Mucosa of descending colon (tissue), 3 donors: ENCODE measurements around the gene WDR55. TPM values are rescaled to one million over a fixed set of nuclear protein-coding genes. Genes with fewer than 3 reads are reported as not detected.

Source experiments
- microRNA-seq: library from miRNA; unstranded; fragments of <30 nt; microRNA quantifications from one replicate; pipeline ENCODE4, GENCODE V29; 2019
- total RNA-seq, 3 donors: library from RNA; stranded (reverse); fragmentation: NEBNext Ultra II Directional in 2 of 3; extraction: Animal tissue kit (Norgen Biotek cat#: 25700) in 2 of 3; gene quantifications; one replicate each; pipeline versions ENCODE4 v1.2.1 to v1.2.4, GENCODE V29; 2021 to 2023
- donor health status: DM: no; HTN: no; CAD: no; lungs with moderate emphysema.
- donor health status: DM: no; HTN: no; CAD: no.
- donor health status: DM: no; HTN: yes; CAD: no.

The WDR55 gene
- total RNA-seq, 3 donors from 2014 or later, result 32.3 to 42.3 (median 42.2) TPM

Small RNAs within 50 kb of the gene (microRNA-seq; reads per million reads assigned to microRNA genes)
- gene MIR3655, result 0.70 reads per million

Other genes with a start within 250 kb of the WDR55 start
- 10 to 100 TPM; 18.5 to 51.9 (median 23.1) TPM for gene EIF4EBP3, start 117.2 kb upstream of the WDR55 start, total RNA-seq
- 10 to 100 TPM; 27.9 to 38.0 (median 31.8) TPM for gene SRA1, start 107.4 kb upstream of the WDR55 start, total RNA-seq
- gene APBB3, start 100.3 kb upstream of the WDR55 start, total RNA-seq, result 10 to 100 TPM; 18.8 to 32.5 (median 21.2) TPM
- 10 to 100 TPM; 65.5 to 96.9 (median 93.8) TPM for gene SLC35A4, start 100.1 kb upstream of the WDR55 start, total RNA-seq
- 10 to 100 TPM; 35.8 to 92.8 (median 90.9) TPM for gene CD14, start 31.7 kb upstream of the WDR55 start, total RNA-seq
- gene TMCO6, start 25.5 kb upstream of the WDR55 start, total RNA-seq, result 10 to 100 TPM; 13.6 to 21.7 (median 16.8) TPM
- gene NDUFA2, start 17.3 kb upstream of the WDR55 start, total RNA-seq, result 10 to 100 TPM; 63.5 to 93.1 (median 83.0) TPM
- gene IK, start 17.1 kb upstream of the WDR55 start, total RNA-seq, result 10 to 100 TPM; 79.8 to 98.1 (median 79.9) TPM
- 1 to 10 TPM in 2 of 3 donors, under 1 TPM in 1; 0.95 to 1.6 (median 1.1) TPM for gene DND1, start 8.7 kb downstream of the WDR55 start, total RNA-seq
- 10 to 100 TPM; 44.5 to 58.3 (median 56.4) TPM for gene HARS1, start 26.5 kb downstream of the WDR55 start, total RNA-seq
- 10 to 100 TPM; 28.9 to 43.3 (median 39.6) TPM for gene HARS2, start 26.6 kb downstream of the WDR55 start, total RNA-seq
- gene ZMAT2, start 35.5 kb downstream of the WDR55 start, total RNA-seq, result 10 to 100 TPM; 43.8 to 59.7 (median 45.9) TPM
- under 1 TPM in 1 of 3 donors, not detected in 2; 0.32 TPM for gene PCDHA1, start 121.2 kb downstream of the WDR55 start, total RNA-seq
- gene PCDHA2, start 129.9 kb downstream of the WDR55 start, total RNA-seq, result under 1 TPM in 1 of 3 donors, not detected in 2; 0.32 TPM
- 1 to 10 TPM in 1 of 3 donors, under 1 TPM in 1, not detected in 1; 0.06 to 1.3 TPM for gene PCDHA3, start 136.2 kb downstream of the WDR55 start, total RNA-seq
- gene PCDHA4, start 142.2 kb downstream of the WDR55 start, total RNA-seq, result under 1 TPM; 0.24 to 0.93 (median 0.85) TPM
- gene PCDHA5, start 156.7 kb downstream of the WDR55 start, total RNA-seq, result under 1 TPM; 0.10 to 0.35 (median 0.26) TPM
- under 1 TPM; 0.29 to 0.47 (median 0.35) TPM for gene PCDHA6, start 163.1 kb downstream of the WDR55 start, total RNA-seq
- gene PCDHA7, start 169.4 kb downstream of the WDR55 start, total RNA-seq, result under 1 TPM in 2 of 3 donors, not detected in 1; 0.35 to 0.41 TPM
- gene PCDHA8, start 176.3 kb downstream of the WDR55 start, total RNA-seq, result under 1 TPM in 2 of 3 donors, not detected in 1; 0.14 to 0.19 TPM
- under 1 TPM in 2 of 3 donors, not detected in 1; 0.16 to 0.17 TPM for gene PCDHA9, start 183.5 kb downstream of the WDR55 start, total RNA-seq
- under 1 TPM; 0.27 to 0.47 (median 0.29) TPM for gene PCDHA10, start 191.0 kb downstream of the WDR55 start, total RNA-seq
- gene PCDHA11, start 204.1 kb downstream of the WDR55 start, total RNA-seq, result under 1 TPM in 2 of 3 donors, not detected in 1; 0.19 to 0.58 TPM
- gene PCDHA12, start 210.4 kb downstream of the WDR55 start, total RNA-seq, result under 1 TPM in 2 of 3 donors, not detected in 1; 0.14 to 0.41 TPM
- gene PCDHA13, start 217.2 kb downstream of the WDR55 start, total RNA-seq, result under 1 TPM in 2 of 3 donors, not detected in 1; 0.23 to 0.32 TPM